Caco-2 (cell line): ENCODE results near the gene MRPL49. TPM values are rescaled to one million over a fixed set of nuclear protein-coding genes. Genes with fewer than 3 reads are reported as not detected.

ENCODE experiments used
- BruUV-seq: library from RNA; stranded (reverse); fragments of 400-500 nt; replicated peaks from 2 replicates; lab custom pipeline; 2021; lab: Mats Ljungman, UMichigan
- CTCF ChIA-PET: fragments of 300-600 bp; sonication (Branson Sonifier 250); formaldehyde crosslinking; loops from one replicate; lab custom pipeline; 2022; ENCODE audit warnings: antibody characterized with exemption; lab: Charles Lee
- POLR2A ChIA-PET: fragments of 300-600 bp; sonication (Branson Sonifier 250); formaldehyde crosslinking; loops from one replicate; lab custom pipeline; 2022; ENCODE audit warnings: antibody characterized with exemption; lab: Charles Lee
- DNase-seq, 2 experiments: peaks; one replicate each; pipeline versions ENCODE4 v3.0.0 to v3.0.0-alpha.2; 2020 to 2022
- H3K27me3 ChIP-seq: replicated peaks from 2 replicates; pipeline ENCODE4 v1.6.0; 2011; ENCODE audit warnings: low read length; ENCODE audit not compliant: control insufficient read depth, insufficient read depth
- H3K36me3 ChIP-seq: 2 replicates; pipeline ENCODE4 v1.5.1; 2011; ENCODE audit warnings: low read length; ENCODE audit not compliant: control insufficient read depth, insufficient read depth
- H3K4me1 ChIP-seq: fragments of 250-450 bp; sonication (Bioruptor Pico); 2 replicates; pipeline ENCODE4 v1.5.1; 2020; ENCODE audit warnings: mild to moderate bottlenecking
- H3K4me3 ChIP-seq: 2 replicates; pipeline ENCODE4 v1.5.1; 2011; ENCODE audit warnings: low read depth, mild to moderate bottlenecking, control low read depth, low read length
- H3K9me3 ChIP-seq: fragments of 250-450 bp; sonication (Bioruptor Pico); 2 replicates; pipeline ENCODE4 v1.5.1; 2020; ENCODE audit warnings: mild to moderate bottlenecking, moderate library complexity
- H3K27ac Mint-ChIP-seq: one replicate; pipeline ENCODE4 v1.8.0; 2022; ENCODE audit warnings: mixed read lengths; ENCODE audit not compliant: unreplicated experiment
- H3K27me3 Mint-ChIP-seq: one replicate; pipeline ENCODE4 v1.8.0; 2022; ENCODE audit warnings: mixed read lengths; ENCODE audit not compliant: insufficient read depth, unreplicated experiment
- H3K36me3 Mint-ChIP-seq: one replicate; pipeline ENCODE4 v1.8.0; 2022; ENCODE audit warnings: mild to moderate bottlenecking, mixed read lengths; ENCODE audit not compliant: insufficient read depth, unreplicated experiment
- H3K4me1 Mint-ChIP-seq: one replicate; pipeline ENCODE4 v1.8.0; 2022; ENCODE audit warnings: low read depth, mixed read lengths; ENCODE audit not compliant: unreplicated experiment
- H3K4me3 Mint-ChIP-seq: one replicate; pipeline ENCODE4 v1.8.0; 2022; ENCODE audit warnings: mild to moderate bottlenecking, moderate library complexity, mixed read lengths; ENCODE audit not compliant: unreplicated experiment
- H3K9me3 Mint-ChIP-seq: one replicate; pipeline ENCODE4 v1.8.0; 2022; ENCODE audit warnings: mixed read lengths; ENCODE audit not compliant: unreplicated experiment
- CTCF ChIP-seq, 2 experiments: fragments of 200-600 bp in 1 of 2; IDR thresholded peaks; 1 replicate in 1 of 2; 2 replicates in 1 of 2; pipeline versions ENCODE4 v1.5.1 to v1.8.0; 2011 to 2022; ENCODE audit warnings: antibody characterized with exemption in 1 of 2, control low read depth in 1 of 2, inconsistent platforms in 1 of 2, low read depth in 1 of 2, low read length in 1 of 2, mild to moderate bottlenecking in 1 of 2, moderate library complexity in 1 of 2; ENCODE audit not compliant: insufficient read depth in 1 of 2, severe bottlenecking in 1 of 2, unreplicated experiment in 1 of 2
- intact Hi-C: fragments of 100-400 bp; cut with micrococcal nuclease; formaldehyde crosslinking; loops from one replicate; pipeline ENCODE4 v1.10.0; 2022; ENCODE audit not compliant: unreplicated experiment
- total RNA-seq: library from RNA; stranded (reverse); gene quantifications from 2 replicates; pipeline ENCODE4 v1.2.3, GENCODE V29; 2022

The MRPL49 gene
- total RNA-seq, 1 experiment from 2014 or later, result 95.1 TPM

GRCh38 chr11:65135633-65136145 lies 13.6 kb downstream of the MRPL49 start:
- no peaks in the 10 kb centered on the region for H3K27me3 ChIP-seq
- intact Hi-C loops, result loop anchor here (1.0 kb wide), 1 partner anchor 46 kb away; the partner anchor contains the start of gene CAPN1
- ChIA-PET POLR2A (interaction anchor here (0.5 to 2.7 kb wide), 17 partner anchors 10 to 818 kb away, joined by 3 to 48 read pairs (median 4); partner anchors contain the start of genes CAPN1, FAU, MRPL49 and POLA2), CTCF (interaction anchor here (0.8 to 2.5 kb wide), 11 partner anchors 12 to 214 kb away, joined by 3 to 22 read pairs (median 5); partner anchors contain the start of genes CAPN1, FAU, MRPL49 and POLA2)
- Mint-ChIP-seq H3K9me3 (no peaks in the 10 kb centered on the region), H3K36me3 (peaks cover 38% of the 10 kb centered on the region), H3K27ac (peak overlapping the region; percentile 100), H3K4me3 (peak overlapping the region; percentile 93), H3K4me1 (peaks cover 8% of the 10 kb centered on the region), H3K27me3 (no peaks in the 10 kb centered on the region)
- TF ChIP-seq CTCF (IDR thresholded peaks at IDR 0.05; ENCODE audit: insufficient read depth in 1 of 2, low read depth in 1 of 2, low read length in 1 of 2, severe bottlenecking in 1 of 2, unreplicated experiment in 1 of 2), result no peak
- peaks cover 6% of the 10 kb centered on the region for H3K36me3 ChIP-seq
- H3K9me3 ChIP-seq, result no peaks in the 10 kb centered on the region
- DNase-seq, result peak in 1 of 2 experiments; percentile 15
- BruUV-seq, result no TSS peak
- 0 out of 2 replicates have a peak, but pooled peaks cover 5% of the 10 kb centered on the region for H3K4me1 ChIP-seq
- H3K4me3 ChIP-seq, result peak overlapping the region; percentile 30

DNA sequence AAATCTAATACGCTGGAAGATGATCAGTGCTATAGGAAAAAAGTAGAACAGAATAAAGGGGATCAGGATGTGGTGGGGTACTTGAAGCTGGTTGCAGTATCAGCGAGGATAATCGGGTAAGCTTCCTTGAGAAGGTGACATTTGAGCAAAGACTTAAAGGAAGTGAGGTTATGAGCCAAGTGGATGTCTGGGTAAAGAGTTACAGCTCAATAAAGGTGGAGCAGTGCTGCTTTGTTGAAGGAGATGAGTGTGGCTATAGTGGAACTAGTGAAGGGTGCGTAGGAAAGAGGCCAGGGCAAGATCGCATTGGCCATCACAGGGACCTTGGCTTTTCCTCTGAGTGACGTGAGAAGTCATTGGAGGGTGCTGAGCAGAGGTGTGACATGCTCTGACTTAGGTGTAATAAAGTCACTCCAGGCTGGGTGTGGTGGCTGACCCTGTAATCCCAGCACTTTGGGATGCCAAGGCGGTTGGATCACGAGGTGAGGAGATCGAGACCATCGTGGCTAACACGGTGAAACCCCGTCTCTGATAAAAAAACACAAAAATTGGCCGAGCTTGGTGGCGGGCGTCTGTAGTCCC lies 14.5 kb downstream of the MRPL49 start:
- TF ChIP-seq CTCF (IDR thresholded peaks at IDR 0.05; ENCODE audit: insufficient read depth in 1 of 2, low read depth in 1 of 2, low read length in 1 of 2, severe bottlenecking in 1 of 2, unreplicated experiment in 1 of 2), result no peak
- Histone ChIP-seq H3K9me3 (no peaks in the 10 kb centered on the region), H3K4me1 (0 out of 2 replicates have a peak, but pooled peaks cover 5% of the 10 kb centered on the region), H3K36me3 (0 out of 2 replicates have a peak, but pooled peaks cover 1% of the 10 kb centered on the region), H3K27me3 (no peaks in the 10 kb centered on the region), H3K4me3 (no peak overlapping the region)
- peaks cover 8% of the 10 kb centered on the region for H3K4me1 Mint-ChIP-seq
- no peak overlapping the region for H3K4me3 Mint-ChIP-seq
- H3K27me3 Mint-ChIP-seq, result no peaks in the 10 kb centered on the region
- peak overlapping the region; percentile 100 for H3K27ac Mint-ChIP-seq
- peaks cover 32% of the 10 kb centered on the region for H3K36me3 Mint-ChIP-seq
- BruUV-seq, result no TSS peak
- H3K9me3 Mint-ChIP-seq, result no peaks in the 10 kb centered on the region
- DNase-seq, result peak in 1 of 2 experiments; percentile 10
- POLR2A ChIA-PET, result no interaction called here
- CTCF ChIA-PET, result interaction anchor here (1.9 kb wide), 1 partner anchor 19 kb away, joined by 9 read pairs; the partner anchor contains the start of gene ZNHIT2
- intact Hi-C loops, result no loop called here

GRCh38 chr11:65141896-65142494 lies 19.9 kb downstream of the MRPL49 start:
- DNase-seq, result peak in 1 of 2 experiments; percentile 26
- no peaks in the 10 kb centered on the region for H3K9me3 Mint-ChIP-seq
- H3K36me3 Mint-ChIP-seq, result no peaks in the 10 kb centered on the region
- POLR2A ChIA-PET, result no interaction called here
- no peak overlapping the region for H3K4me3 Mint-ChIP-seq
- intact Hi-C loops, result no loop called here
- CTCF ChIA-PET, result no interaction called here
- no peaks in the 10 kb centered on the region for H3K27me3 Mint-ChIP-seq
- no peak for TF ChIP-seq CTCF (IDR thresholded peaks at IDR 0.05; ENCODE audit: insufficient read depth in 1 of 2, low read depth in 1 of 2, low read length in 1 of 2, severe bottlenecking in 1 of 2, unreplicated experiment in 1 of 2)
- H3K4me1 Mint-ChIP-seq, result no peaks in the 10 kb centered on the region
- Histone ChIP-seq H3K9me3 (peaks cover 1% of the 10 kb centered on the region; the same call in 1 of the 2 replicates), H3K4me3 (no peak overlapping the region), H3K4me1 (no peaks in the 10 kb centered on the region), H3K27me3 (no peaks in the 10 kb centered on the region; the same call in 1 of the 2 replicates), H3K36me3 (no peaks in the 10 kb centered on the region)
- H3K27ac Mint-ChIP-seq, result no peak overlapping the region
- no TSS peak for BruUV-seq
